GM19238 (cell line): ENCODE results near the gene CDC42EP5.

Experiments used
- DNase-seq: peaks from one replicate; pipeline ENCODE4 v3.0.0; 2011; ENCODE audit warnings: low spot score; ENCODE audit not compliant: insufficient read length

Gene CDC42EP5

GRCh38 chr19:54428323-54429175, 44.5 kb downstream of the CDC42EP5 start:
- no peak for DNase-seq

DNA sequence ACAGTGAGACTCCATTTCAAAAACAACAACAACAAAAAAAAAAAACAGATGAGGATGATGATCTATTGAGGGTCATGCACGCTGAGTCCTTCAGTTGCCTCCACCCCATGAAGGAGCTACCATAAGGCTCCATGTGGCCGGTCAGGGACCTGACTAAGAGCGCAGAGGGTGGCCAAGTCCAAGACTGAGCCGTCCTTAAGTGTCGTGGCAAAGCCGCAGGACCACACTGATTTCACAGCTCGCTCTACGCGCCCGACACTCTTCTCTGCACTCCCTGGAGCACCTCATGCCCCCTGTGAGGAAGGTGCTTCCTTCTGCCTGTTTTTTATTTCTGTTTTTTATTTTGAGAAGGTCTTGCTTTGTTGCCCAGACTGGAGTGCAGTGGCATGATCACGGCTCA, 45.5 kb downstream of the CDC42EP5 start:
- no peak for DNase-seq

GRCh38 chr19:54426291-54426931, 46.7 kb downstream of the CDC42EP5 start:
- no peak for DNase-seq

- DNase-seq: no peak
Observed at GRCh38 chr19:54425382-54425723, 47.7 kb downstream of the CDC42EP5 start.

DNA sequence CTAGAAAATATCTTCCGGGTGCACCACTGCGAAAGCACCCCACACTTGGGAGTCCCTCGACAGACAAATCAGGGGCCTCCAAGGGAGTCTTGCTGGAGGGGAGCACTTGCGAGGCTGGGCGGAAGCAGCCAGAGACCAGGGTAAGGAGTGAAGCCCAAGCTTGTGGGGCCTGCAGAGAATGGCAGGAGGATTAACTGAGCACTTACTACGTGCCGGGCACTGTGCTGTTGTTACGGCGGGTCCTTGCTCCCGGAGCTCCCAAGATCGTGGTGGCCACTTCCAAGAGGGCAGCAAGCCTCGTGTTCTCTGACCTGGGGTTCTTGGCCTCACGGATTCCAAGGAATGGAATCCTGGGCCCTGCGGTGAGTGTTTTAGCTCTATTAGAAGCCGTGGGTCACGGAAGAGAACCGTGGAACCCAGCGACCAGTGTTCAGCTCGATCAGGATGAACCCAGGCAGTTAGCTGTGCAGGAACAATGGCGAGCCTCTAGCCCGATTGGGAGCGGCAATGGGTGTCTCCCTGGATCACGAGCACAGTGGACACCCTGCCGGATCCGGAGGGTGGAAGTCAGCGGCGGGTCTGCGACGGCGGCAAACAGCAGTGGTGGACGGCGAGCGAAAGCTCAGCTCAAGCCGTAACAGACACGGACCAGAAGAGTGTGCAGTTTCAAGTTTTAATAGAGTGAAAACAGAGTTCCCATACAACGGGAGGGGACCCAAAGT, 48.3 kb downstream of the CDC42EP5 start:
- no peak for DNase-seq

DNA sequence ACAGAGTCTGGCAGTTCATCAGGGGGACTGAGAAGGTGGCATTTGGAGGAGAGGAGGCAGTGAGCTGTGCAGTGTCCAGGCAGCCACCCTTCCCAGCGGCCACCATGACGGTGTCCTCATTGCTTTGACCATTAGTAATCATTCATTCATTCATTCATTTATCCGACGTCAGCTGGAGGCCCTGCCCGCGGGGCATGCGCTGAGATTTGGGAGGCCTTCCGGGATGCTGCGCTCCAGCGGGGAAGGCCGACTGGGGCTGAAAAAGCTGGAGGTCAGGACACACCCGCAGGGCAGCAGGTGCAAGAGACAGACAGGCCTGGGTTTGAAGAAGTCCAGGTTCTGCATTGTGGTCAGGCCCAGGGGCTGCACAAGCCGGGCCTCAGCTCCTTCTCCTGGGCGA, 48.9 kb downstream of the CDC42EP5 start:
- no peak for DNase-seq

- DNase-seq: no peak
Observed at GRCh38 chr19:54422136-54422535, 51.0 kb downstream of the CDC42EP5 start.

DNA sequence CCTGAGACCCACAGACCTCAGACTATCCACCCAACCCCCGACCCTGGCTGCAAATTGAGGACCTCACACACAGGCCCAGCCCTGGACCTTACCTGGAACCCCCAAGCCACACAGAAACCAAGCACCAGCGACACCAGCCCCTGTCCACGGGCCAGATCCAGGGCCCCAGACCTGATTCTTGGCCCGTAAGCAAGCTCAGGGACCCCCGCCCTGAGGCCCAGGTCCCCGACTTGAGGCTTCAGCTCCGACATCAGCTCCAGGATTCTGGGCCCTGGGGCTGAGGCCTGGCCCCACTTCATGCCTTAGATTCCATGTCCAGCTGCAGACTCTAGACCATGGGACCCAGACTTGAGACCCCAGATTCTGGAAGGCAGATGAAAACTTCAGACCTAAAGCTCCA, 51.6 kb downstream of the CDC42EP5 start:
- DNase-seq: no peak

DNA sequence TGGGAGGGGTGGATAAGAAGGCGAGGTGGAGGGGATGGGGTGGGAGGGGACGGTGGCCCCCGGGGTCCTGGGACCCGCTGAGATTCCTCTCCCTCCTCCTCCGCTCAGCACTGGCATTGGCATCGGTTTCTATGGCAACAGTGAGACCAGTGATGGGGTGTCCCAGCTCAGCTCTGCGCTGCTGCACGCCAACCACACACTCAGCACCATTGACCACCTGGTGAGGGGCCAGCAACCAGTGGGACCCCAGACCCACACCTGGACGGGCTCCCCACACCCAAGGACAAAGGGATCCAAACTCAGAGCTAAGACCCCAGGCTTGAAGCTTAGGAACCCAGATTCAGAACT, 52.0 kb downstream of the CDC42EP5 start:
- DNase-seq: no peak

- DNase-seq: no peak
Observed at GRCh38 chr19:54420383-54421168, 52.5 kb downstream of the CDC42EP5 start.

DNA sequence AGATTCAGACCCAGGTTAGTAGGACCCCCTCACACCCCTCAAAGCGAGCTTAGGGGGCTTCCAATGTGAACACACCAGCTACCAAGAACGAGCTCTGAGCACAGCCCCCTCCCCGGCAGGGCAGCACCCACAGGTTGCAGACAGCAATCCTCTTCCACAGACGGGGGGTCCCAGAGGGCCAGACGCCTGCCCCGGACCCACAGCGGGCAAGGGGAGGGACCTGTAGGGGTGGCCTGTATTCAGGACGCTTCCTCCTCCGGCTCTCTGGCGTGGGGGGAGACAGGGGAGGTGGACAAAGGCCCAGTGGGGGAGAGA, 53.1 kb downstream of the CDC42EP5 start:
- no peak for DNase-seq

GRCh38 chr19:54418930-54419800, 53.9 kb downstream of the CDC42EP5 start:
- DNase-seq: no peak

DNA sequence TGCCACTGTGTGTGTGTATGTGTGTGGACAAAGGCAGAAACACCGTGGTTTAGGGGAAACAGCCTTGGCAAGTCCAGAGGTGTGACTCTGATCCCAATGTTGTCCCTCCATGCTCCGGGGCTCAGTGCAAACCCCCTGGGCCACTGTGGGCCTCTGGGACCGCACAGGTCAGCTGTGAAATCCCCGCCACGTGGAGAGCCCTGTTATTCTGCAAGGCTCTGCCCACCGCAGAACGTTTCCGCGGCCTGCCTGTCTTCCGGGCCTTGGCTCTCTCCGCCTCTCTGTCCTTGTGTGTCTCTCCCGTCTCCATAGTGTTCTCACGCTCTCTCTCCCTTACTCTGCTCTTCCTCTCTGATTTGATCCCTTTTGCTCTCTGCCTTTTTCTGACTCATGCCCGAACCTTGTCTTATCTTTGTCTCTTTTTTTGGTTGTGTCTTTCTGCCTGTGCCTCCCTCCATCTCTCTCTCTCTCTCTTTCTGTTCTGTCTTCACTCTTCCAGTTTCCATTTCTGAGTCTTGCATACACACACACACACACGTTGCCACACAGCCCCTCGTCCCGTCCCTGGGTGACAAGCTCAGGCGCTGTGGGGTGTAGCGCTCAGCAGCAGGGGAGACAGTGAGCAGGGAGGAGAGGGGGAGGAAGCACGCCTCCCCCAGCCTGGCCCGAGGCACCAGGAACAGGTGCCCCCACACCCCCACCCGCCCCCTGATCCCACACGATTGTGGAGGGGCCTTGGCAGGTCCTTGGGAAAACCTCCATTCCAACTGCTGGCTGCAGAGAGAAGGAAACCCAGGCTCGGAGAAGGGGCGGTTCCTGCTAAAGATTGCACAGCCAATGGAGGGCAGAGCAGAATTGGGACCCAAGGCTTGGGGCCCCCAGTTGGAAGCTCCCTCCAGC, 54.8 kb downstream of the CDC42EP5 start:
- DNase-seq: peak; percentile 63

GRCh38 chr19:54416695-54417491, 56.2 kb downstream of the CDC42EP5 start:
- DNase-seq: no peak

- DNase-seq: no peak
Observed at GRCh38 chr19:54415901-54416673, 57.0 kb downstream of the CDC42EP5 start.

DNA sequence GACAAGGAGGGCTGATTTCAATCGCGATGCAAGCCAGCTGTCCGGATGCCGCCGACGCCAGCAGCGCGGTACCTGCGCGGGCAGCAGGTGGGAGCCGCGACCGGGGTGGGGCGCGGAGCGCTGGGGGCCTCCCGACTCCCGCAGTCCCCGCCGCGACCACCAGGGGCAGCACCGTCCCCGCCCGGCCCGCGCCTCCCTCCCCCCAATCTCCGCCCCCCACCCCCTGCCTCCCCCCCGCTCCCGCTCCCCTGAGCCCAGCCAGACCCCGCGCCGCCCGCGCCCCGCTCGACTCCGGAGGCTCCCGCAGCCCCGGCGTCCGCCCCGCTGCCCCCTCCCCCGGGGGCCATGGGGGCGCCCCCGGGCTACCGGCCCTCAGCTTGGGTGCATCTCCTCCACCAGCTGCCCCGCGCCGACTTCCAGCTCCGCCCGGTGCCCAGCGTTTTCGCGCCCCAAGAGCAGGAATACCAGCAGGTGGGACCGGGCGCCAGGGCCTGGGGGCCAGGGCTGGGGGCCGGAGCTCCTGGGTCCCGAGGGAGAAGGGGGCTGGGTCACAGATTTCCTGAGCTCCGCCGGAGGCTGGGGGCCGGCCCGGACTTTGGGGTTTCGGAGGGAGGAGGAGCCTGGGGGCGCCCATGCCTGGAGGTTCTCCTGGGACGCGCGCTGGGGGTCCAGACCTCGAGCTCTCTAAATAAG, 57.7 kb downstream of the CDC42EP5 start, which contains the start of gene TTYH1:
TTYH1 (plus strand) TSS at position 257 of the 693 bp plus-strand sequence; CDS start at position 346, 89 bp downstream.
- no peak for DNase-seq
